Activated CD8-positive, alpha-beta memory T cell treated with anti-CD3 and anti-CD28 coated beads, Interleukin-2, amount 50 U/mL, for 48 hours (primary cell): Measurements from ENCODE around the gene PRDM2.

ENCODE experiments used
- DNase-seq: peaks from one replicate; pipeline ENCODE4 v3.0.0-alpha.2; 2020

The PRDM2 gene

GRCh38 chr1:13794231-13795187, 94.5 kb downstream of the PRDM2 start:
- no peak for DNase-seq

GRCh38 chr1:13797397-13797796, 97.4 kb downstream of the PRDM2 start:
- DNase-seq: no peak

GRCh38 chr1:13798120-13798519, 98.1 kb downstream of the PRDM2 start:
- no peak for DNase-seq

DNA sequence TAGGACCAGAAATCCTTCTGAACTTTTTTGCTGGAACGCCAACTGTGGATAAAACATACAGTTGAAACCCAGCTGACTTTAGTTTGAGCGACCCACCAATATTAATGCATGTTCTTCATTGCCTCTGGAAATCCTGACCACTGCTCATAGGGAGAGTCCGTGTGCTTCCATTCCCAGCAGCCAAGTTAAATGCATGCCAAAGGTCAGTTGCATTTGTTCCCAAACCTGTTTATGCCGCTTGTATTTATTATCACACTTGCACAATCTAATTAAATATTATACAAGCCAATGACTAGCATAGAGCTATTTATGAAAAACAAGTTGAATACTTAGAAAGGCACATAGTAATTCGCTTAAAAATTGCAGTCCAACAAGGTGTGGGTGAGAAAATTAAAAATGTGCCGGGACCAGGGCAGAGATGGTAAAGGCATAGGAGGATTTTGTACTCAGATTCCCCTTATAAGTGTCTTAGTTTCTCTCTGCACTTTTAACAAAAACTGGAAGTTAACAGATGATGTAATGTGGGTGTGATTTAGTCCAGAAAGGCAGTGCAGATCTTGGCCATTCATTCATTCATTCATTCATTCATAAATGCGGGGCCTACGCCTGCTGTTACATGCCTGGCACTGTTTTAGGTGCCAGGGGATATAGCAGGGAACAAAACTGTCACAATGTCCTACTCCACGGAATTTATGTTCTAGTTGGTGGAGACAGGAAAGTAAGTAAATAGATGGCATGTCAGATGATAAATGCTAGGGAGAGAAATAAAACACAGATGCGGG, 99.7 kb downstream of the PRDM2 start:
- DNase-seq: no peak

GRCh38 chr1:13801232-13801631, 101.2 kb downstream of the PRDM2 start:
- DNase-seq: no peak

DNA sequence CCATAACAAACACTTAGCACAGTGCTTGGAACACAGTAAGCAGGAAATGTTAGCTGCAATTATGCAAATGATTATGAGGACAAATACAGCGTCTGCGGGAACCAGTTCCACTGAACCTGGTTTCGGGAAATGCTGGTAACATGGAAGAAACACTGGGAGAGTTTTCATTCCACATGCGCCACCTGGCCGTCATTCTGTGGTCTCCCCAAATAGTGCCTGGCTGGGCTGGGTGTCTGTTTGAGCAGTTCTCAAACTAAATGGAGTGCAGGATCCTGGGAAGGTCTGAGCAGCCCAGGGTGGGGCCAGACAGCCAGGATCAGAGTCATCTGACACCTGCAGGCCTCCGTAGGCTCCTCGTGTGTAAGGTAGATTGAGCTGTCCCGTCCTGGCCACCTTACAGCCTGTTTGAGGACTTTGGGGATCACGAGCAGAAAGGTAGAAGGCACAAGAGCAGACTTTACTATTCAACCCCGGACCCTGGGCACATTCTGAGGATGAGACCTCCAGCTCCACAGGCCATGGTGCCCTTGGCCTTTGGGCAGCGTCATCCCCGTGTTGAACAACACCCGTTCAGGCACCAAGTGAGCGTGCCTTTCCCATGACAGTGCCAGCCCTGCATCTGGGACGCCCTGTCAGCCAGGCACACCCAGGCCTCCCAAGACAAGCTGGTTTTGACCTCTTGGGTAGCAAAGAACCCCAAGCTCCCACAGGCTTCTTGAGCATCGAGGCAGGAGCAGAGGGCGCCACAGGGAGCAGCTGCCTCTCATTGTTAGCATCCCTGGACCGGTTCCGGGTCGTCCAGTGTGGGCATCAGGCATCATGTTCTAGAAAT, 101.9 kb downstream of the PRDM2 start:
- DNase-seq: no peak

DNA sequence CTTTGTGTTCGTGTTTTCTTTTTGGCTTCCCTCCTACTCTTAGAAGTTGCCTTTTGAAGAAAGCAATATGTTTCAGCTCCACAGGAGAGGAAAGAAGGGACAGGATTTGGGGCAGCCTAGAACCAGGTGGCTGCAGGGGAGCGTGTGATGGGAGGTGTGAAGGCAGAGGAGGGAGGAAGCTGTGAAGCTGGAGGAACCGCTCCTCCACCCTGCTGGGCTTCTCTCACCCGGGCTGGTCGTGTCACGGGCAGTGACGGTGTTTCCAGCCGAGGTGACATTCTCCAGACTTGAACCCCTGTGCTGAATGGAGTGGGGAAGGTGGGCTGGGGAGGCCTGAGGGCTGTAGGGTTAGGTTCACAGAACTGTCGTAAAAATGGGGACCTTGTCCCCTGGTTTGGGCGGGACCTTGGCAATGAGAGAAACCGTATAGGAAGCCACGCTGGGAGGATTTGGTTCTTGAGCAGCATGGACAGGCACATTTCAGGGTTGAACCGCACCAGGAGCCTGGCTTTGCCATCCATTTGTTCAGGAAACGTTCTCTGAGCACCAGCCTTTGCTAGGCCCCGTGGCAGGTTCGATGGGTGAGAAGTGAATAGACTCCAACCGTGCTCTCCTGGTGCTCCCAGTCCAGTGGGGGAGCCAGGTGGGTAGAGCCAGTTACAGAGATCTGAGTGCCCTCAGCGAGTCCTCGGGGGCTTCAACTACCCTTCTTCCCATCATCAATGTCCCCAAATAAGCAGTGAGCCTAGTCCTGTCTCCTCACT, 103.0 kb downstream of the PRDM2 start:
- DNase-seq: no peak

- no peak for DNase-seq
These were observed 103.7 kb downstream of the PRDM2 start for GRCh38 chr1:13803546-13804239.

DNA sequence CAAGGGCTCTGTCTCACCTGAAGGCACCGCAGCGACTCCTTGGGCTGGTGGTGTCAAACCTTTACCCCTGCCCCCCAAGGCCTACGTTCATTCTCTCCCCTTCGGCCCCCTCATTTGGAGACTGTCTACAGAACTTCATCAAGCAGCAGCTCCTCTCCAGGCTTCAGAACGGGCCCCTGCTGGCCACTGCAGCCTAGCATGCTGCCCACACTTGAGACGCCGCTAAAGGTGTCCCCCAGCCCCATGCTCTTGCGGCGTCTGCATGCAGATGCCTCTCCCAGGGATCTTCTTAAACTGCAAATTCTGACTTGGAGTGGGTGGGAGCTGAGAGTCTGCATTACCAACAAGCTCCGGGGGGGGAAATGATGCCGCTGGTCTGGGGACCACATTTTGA, 104.2 kb downstream of the PRDM2 start:
- no peak for DNase-seq

DNA sequence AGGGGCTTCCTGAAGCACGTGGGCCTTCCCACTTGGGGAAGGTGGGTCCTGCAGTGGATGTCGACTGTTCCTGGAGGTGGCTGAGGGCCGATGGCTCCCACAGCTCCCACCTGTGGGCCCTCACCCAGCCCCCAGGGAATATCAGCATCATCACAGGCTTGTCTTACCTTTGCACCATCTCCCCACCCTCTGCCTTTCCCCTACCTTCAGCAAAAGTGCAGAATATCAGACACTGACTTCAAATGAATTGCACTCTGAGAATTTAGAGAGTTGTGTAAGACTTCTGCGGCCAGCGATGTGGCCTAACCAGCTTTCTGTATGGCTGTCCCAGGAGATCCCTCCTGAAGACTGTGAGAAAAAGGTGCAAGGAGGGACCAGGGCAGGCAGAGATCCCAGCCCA, 105.4 kb downstream of the PRDM2 start:
- no peak for DNase-seq

- DNase-seq: no peak
These were observed 106.1 kb downstream of the PRDM2 start for GRCh38 chr1:13806108-13806507.

- no peak for DNase-seq
These were observed 107.2 kb downstream of the PRDM2 start for GRCh38 chr1:13807209-13807608.

DNA sequence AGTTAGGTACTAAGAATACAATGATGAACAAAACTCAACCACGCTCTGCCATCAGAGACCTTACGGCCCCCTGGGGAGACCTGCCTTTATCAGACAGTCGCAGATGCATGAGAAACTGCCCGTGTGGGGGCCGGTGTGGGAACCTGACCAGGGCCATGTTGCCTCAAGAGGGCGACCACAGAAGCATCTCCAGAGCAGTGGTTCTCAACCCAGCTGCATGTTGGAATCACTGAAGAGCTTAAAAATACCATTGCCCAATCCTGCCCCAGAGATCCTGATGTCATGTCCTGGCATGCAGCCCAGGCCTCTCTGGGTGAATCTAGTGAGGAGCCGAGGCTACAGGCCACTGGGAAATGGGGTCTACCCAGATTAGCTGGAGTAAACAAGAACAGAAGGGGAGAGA, 108.7 kb downstream of the PRDM2 start:
- no peak for DNase-seq

GRCh38 chr1:13809461-13810159, 109.6 kb downstream of the PRDM2 start:
- DNase-seq: no peak

DNA sequence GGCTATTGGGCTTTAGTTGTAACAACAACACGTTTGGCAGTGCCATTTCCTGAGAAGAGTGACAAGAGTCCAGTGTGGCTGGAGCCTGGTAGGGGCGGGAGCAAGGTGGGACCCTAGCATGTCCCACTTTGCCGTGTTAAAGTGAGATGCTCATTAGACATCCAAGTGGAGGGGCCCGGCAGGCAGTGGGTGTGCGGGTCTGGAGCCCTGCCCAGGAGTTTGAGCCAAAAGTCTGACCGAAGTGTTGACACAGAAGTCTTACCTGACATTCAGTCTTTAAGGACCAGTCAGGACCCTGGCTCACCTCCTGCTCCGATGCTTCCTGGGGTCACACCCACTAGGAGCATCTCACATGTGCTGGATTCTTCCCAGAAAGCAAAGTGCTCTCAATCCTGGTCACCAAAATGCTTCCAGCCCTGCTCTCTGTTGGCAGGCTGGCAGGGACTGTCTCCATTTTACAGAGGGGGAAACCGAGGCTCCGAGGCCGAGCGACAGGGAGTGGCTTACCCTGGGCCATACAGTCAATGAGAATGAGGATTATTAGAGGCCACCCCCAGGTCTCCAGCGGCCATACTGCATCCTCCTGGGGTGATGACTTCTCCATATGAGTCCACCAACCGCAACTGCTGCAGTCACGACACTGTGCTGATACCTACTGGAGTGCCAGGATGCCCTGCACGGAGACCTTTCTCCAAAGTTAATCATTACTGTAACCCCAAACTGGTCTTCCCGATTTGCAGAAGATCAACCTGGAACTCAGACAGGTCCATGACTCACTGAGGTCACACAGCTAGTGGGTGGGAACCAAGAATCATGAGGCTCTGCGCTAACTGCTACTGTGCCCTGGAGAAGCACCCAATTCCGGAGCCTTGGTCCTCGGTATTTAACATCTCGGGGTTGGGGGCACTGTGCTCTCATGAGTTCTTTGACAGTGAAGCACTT, 112.7 kb downstream of the PRDM2 start:
- DNase-seq: no peak

DNA sequence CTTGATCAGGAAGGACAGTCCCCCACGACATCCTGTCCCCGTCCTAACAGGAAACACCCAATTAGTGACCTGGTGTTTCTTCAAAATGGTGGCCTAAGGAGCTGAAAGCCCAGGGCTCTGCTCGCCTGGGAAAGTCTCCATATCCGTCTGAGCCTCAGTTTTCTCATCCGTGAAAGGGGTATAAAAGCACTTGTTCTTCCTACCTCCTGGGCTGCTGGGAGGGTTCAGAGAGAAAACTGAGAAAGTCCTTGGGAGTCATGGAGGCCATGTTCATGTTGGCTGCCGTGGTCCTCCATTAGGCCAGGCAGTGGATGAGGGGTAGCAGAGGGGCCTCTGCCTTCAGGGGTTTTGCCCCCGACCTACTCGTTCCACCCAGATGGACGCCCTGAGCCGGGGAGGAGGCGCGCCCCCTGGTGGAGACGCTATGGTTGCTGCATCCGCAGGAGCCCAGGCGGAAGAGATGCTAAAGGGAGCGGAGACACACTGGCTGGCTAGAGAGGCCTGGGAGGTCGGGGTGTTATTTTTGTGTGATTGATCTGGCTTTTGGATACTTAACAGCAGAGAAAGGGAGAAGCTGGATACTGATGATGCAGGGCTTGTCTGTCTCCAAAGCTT, 113.5 kb downstream of the PRDM2 start:
- DNase-seq: peak; percentile 87

GRCh38 chr1:13814131-13814530, 114.1 kb downstream of the PRDM2 start:
- no peak for DNase-seq

- DNase-seq: no peak
These were observed 116.2 kb downstream of the PRDM2 start for GRCh38 chr1:13816016-13816760.

DNA sequence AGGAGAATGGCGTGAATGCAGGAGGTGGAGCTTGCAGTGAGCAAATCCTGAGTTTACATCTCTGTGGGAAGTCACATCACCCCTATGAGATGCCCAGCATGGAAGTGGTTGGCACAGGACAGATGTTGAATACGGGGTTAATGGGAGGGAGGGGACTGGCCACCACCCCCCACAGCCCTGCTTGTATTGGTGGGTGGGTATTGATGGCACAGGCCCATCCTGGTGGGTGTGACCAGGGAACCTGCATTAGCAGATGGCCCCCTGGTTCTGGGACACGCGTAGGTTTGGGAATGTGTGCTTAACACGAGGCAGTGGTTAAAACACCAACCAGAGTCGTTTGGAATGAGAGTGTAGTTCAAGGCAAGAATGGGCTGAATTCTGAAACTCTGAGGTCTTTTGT, 117.9 kb downstream of the PRDM2 start:
- no peak for DNase-seq
